Measurements from ENCODE around the gene RAVER1.
A peak's percentile ranks its signal among the peaks of the same experiment; 100 is the strongest.
"Not testable (repeated sequence)": the region's sequence is repeated elsewhere in the genome, so short reads cannot be mapped to it uniquely, and the experiment has no call there.

RAVER1 gene, protein sequence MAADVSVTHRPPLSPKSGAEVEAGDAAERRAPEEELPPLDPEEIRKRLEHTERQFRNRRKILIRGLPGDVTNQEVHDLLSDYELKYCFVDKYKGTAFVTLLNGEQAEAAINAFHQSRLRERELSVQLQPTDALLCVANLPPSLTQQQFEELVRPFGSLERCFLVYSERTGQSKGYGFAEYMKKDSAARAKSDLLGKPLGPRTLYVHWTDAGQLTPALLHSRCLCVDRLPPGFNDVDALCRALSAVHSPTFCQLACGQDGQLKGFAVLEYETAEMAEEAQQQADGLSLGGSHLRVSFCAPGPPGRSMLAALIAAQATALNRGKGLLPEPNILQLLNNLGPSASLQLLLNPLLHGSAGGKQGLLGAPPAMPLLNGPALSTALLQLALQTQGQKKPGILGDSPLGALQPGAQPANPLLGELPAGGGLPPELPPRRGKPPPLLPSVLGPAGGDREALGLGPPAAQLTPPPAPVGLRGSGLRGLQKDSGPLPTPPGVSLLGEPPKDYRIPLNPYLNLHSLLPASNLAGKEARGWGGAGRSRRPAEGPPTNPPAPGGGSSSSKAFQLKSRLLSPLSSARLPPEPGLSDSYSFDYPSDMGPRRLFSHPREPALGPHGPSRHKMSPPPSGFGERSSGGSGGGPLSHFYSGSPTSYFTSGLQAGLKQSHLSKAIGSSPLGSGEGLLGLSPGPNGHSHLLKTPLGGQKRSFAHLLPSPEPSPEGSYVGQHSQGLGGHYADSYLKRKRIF

GRCh38 chr19:10332965-10333757 lies at the start of gene RAVER1:
RAVER1 (minus strand) TSS chr19:10333529; CDS start chr19:10333507, 22 bp downstream.
- peak; percentile 99 for DNase-seq

DNA sequence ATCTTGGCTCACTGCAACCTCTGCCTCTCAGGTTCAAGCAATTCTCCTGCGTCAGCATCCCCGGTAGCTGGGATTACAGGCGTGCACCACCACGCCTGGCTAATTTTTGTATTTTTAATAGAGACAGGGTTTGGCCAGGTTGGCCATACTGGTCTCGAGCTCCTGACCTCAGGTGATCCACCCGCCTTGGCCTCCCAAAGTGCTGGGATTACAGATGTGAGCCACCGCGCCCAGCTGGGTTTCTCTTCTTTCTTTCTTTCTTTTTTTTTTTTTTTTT lies 49.8 kb upstream of the RAVER1 start:
- not testable (repeated sequence) for DNase-seq

DNA sequence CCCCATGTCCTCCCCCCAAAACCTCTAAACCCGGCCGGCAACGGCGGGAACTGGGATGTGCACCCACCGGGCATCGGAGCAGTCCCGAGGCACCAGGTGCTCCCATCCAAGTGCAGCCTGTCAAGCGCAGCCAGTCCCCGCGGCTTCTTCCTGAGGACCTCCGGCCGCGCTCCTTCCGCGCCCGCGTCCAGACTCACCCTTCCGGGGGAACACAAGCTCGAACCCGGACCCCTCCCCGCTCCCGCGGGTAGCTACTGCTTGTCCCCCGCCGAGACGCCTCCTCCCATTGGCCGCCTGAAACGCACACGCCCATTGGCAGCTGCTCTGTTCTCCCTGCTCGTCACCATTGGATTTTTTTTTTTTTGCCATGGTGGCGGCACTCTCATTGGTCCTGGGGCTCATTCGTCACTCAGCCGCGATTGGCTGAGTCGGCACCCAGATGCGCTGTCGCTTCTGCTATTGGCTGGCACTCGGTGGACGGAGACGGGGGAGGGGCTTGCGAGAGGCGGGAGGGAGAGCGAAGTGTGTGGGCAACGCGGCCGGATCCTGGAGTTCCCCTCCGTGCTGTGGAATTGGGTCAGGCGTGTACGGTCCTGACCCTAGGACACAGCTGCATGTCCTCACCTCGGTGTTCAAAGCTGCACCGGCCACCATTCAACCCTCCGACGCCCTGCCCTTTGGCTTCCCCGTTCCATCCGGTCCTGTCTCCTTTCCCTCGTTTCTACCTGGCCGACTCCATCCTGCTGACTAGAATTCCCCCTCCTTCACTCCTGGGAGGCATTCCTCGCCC lies 47.2 kb upstream of the RAVER1 start, which contains the start of gene TYK2:
Gene TYK2 (minus strand): TSS at position 260 of the 790 bp plus-strand sequence. CDS start 2,166 bp downstream, outside the sequence.
- DNase-seq: peak; percentile 99

DNA sequence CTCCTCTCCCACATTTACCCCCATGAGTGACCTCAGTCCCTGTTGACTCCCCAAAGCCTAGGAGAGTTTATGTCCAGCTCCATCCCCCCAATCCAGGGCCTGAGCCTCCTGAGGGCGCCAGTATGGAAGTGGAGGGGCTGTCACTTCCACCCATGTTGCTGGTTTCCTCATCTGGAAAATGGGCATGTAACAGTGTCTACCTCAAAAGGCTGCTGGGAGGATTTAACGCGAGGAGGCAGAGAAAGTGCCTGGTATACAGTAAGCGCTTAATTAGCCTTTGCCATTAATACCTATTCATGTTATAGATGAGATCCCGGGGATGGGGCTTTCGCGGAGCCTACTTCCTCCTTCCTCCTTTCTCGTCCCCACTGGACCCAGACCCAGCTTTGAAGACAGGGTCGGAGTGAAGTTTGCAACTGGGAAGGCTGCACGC lies 46.6 kb upstream of the RAVER1 start:
- no peak for DNase-seq

DNA sequence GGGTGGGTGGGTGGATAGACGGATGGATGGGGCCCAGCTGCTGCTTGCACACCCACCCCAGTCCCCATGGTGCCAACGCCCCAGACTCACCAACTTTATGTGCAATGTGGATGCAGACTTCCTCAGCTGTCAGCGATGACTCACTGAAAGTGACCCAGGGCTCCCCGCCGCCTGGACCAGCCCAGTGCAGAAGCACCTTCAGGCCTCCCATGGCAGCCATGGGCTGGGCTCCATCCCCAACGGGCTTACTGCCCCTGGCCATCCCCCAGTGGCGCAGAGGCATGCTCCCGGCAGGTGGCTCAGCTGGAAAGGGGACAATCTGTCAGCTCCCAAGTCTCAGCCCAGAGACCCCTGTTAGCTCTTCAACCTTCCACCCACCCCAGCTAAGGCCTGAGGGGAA lies 44.8 kb upstream of the RAVER1 start:
- DNase-seq: no peak

DNA sequence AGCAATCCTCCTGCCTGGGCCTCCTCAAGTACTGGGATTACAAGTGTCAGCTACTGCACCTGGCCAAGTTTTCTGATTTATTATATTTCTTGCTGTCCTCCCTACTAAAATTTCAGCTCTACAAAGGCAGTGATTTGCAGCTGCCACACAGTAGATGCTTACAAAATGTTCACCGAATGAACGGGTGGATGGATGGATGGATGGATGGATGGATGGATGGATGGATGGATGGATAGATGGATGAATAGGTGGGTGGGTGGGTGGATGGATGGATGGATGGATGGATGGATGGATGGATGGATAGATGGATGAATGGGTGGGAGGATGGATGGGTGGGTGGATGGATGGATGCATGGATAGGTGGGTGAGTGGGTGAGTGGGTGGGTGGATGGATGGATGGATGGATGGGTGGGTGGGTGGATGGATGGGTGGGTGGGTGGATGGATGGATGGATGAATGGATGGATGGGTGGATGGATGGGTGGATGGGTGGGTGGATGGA lies 43.9 kb upstream of the RAVER1 start:
- DNase-seq: not testable (repeated sequence)

GRCh38 chr19:10374931-10375330 lies 41.6 kb upstream of the RAVER1 start:
- no peak for DNase-seq

- DNase-seq: no peak
Measured at GRCh38 chr19:10372690-10373089, 39.4 kb upstream of the RAVER1 start.

DNA sequence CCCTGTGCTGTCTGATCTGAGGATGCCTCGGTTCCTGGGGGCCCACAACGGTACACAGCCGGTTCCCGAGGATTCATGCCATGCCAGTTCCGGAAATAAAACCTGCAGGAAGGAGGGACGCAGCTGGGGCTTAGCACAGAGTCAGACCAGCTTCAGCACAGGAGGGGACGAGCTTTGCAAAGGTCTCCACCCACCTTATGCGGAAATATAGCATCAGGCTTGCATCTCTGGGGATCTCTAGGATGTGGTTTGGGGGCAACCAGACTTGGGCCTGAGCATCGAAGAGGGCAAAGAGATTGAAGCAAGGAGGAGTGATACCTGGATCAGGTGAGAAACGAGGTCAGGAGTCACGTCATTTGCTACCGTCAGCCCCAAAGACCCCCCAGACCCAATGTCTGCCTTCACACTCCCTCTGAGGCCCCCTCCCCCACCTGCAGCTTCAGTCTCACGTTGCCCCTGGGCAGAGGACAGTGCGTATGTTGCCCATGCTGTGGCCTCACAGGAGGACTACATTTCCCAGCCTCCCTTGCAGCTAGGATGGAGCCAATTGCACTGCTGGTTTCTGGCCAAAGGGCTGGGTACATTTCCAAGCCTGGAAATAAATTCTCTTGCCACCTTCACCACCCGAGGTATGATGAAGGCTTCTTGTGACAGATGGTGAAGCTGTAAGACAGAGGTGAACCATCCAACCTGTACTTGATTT lies 34.9 kb upstream of the RAVER1 start:
- no peak for DNase-seq

- DNase-seq: not testable (repeated sequence)
Measured at GRCh38 chr19:10366950-10367512, 33.7 kb upstream of the RAVER1 start.

- no peak for DNase-seq
Measured at GRCh38 chr19:10365518-10365917, 32.2 kb upstream of the RAVER1 start.

DNA sequence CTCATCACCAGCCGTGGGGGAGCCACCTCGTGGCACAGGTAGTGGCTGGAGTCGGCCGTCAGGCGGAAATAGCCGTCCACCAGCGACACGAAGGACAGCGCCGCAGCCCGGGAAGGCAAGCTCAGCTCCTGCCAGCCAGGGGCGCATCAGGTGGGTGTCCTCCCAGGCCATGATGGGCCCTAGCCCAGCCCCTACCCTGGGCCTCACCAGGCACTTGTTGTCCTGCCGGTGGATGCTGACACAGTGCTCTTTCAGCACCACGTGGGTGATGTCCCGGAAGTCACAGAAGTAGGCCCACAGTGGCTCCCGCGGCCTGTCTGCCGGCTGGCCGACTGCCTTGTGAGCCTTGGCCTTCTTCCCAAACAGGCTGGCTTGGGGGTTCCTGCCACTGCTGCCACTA lies 31.3 kb upstream of the RAVER1 start:
- no peak for DNase-seq

GRCh38 chr19:10363789-10364281 lies 30.5 kb upstream of the RAVER1 start:
- no peak for DNase-seq

GRCh38 chr19:10362259-10362658 lies 28.9 kb upstream of the RAVER1 start:
- no peak for DNase-seq

GRCh38 chr19:10361569-10362011 lies 28.3 kb upstream of the RAVER1 start:
- no peak for DNase-seq

GRCh38 chr19:10356431-10356830 lies 23.1 kb upstream of the RAVER1 start:
- no peak for DNase-seq

DNA sequence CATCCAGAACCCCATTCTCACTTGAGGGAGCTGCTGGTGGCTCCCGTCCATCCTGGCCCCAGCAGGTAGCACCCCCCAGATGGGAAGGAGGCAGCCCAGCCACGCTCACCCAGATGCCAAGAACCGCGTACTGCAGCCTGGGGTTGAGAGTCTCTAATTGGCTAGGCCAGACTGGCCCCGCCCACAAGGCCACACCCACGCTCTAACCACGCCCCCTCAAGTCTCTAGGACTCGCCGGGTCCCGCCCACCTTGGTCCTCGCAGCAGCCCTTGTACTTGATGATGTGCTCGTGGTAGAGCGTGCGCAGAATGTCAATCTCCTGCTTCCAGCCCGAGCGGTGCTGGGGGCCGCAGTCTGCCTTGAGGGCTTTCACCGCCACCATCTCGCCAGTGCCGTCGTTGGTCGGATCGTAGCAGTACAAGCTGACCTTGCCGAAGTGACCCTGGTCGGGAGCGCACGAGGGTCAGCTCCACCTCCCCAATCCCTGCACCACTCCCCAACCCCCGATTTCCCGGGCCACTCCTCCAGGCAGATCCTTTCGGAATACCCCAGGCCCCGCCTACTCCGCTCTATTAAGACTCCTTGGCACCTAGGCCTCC lies 20.6 kb upstream of the RAVER1 start:
- peak; percentile 93 for DNase-seq

DNA sequence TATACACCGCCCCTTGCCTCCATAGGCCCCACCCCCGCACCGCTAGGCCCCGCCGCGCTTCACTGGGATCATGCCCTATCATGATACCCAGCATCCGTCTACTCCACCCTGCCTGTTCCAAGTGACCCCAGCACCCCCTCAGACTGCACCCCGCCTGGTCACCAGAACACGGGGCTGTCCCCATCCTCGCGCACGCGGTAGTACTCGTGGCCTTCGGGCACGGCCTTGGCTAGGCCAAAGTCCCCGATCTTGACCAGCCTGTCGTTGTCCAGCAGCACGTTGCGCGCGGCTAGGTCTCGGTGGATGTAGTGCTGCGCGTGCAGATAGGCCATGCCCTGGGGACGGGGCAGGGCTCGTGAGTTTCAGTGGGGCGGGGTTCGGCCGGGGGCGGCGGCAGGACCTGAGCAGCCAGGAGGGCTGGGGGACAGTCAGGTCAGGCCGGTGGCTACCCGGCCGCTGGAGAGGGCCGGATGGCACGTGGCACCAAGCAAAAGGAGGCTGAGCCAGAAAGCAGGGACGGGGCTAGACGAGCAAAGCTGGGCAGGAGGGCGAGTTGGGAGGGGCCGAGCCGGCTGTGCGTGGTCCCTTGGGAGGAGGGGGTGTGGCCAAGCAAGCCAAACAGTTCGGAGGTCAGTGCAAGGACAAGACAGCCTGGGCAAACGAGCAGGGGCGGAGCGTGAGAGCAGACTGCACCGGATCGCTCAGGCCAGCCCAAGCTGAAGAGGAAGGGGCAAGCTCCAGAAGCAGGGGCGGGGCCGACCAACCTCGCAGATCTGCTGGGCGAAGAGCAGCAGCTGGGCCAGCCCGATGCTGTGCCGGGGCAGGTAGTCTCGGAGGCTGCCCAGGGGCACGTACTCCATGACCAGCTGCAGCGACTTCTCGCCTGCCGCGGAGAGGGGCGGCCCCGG lies 19.7 kb upstream of the RAVER1 start:
- DNase-seq: peak; percentile 91

DNA sequence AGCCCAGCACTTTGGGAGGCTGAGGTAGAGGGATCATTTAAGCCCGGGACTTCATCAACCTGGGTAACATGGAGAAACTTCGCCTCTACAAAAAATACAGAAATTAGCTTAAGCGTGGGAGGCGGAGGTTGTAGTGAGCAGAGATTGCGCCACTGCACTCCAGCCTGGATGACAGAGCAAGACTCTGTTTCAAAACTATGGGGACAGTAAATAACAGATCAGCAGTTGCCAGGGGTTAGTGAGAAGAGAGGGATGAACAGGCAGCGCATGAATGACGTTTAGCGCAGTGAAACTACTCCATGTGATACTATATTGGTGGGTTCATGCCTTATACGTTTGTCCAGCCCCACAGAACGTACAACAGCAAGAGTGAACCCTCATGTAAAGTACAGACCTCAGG lies 13.2 kb upstream of the RAVER1 start:
- no peak for DNase-seq

Measured in retina (tissue), 1 donor.